ENCODE data around the gene FOSL2. TPM values are rescaled to one million over a fixed set of nuclear protein-coding genes. Genes with fewer than 3 reads are reported as not detected.

Gene FOSL2
- total RNA-seq, 1 donor from 2014 or later: 74.9 TPM

- Histone ChIP-seq H3K27ac (peak overlapping the region; percentile 100), H3K36me3 (peaks cover 25% of the 10 kb centered on the region), H3K4me1 (peaks cover 37% of the 10 kb centered on the region), H3K9me3 (no peaks in the 10 kb centered on the region), H3K4me3 (peak overlapping the region; percentile 95), H3K27me3 (ENCODE audit: low read depth) (no peaks in the 10 kb centered on the region)
- intact Hi-C loops (cut with DNase I): no loop called here
- no peak for TF ChIP-seq CTCF (IDR thresholded peaks at IDR 0.05)
- DNase-seq (peak; percentile 78), ATAC-seq (peak; percentile 3 to 5)
Observed at GRCh38 chr2:28395334-28396061, 2.8 kb downstream of the FOSL2 start.

GRCh38 chr2:28397043-28397381 lies 4.4 kb downstream of the FOSL2 start:
- DNase-seq: no peak
- Histone ChIP-seq H3K4me1 (peaks cover 52% of the 10 kb centered on the region), H3K9me3 (no peaks in the 10 kb centered on the region), H3K36me3 (peaks cover 37% of the 10 kb centered on the region), H3K27ac (peak overlapping the region; percentile 100), H3K27me3 (ENCODE audit: low read depth) (no peaks in the 10 kb centered on the region), H3K4me3 (peak overlapping the region; percentile 95)
- intact Hi-C loops (cut with DNase I): no loop called here
- TF ChIP-seq CTCF (IDR thresholded peaks at IDR 0.05): no peak
- ATAC-seq: no peak

- ATAC-seq (no peak), DNase-seq (no peak)
- peaks cover 65% of the 10 kb centered on the region for H3K4me1 ChIP-seq
- no peaks in the 10 kb centered on the region for H3K9me3 ChIP-seq
- H3K27ac ChIP-seq: peak overlapping the region; percentile 100
- intact Hi-C loops (cut with DNase I): no loop called here
- no peak for TF ChIP-seq CTCF (IDR thresholded peaks at IDR 0.05)
- no peaks in the 10 kb centered on the region for H3K27me3 ChIP-seq (ENCODE audit: low read depth)
- H3K36me3 ChIP-seq: peaks cover 49% of the 10 kb centered on the region
- H3K4me3 ChIP-seq: peak overlapping the region; percentile 95
Observed at GRCh38 chr2:28398101-28398834, 5.6 kb downstream of the FOSL2 start.

- H3K4me1 ChIP-seq: peaks cover 75% of the 10 kb centered on the region
- no peak for ATAC-seq
Observed at GRCh38 chr2:28399289-28399688, 6.6 kb downstream of the FOSL2 start.

GRCh38 chr2:28399956-28400355 lies 7.3 kb downstream of the FOSL2 start:
- peaks cover 81% of the 10 kb centered on the region for H3K4me1 ChIP-seq
- intact Hi-C loops (cut with DNase I): no loop called here
- DNase-seq: no peak

More at GRCh38 chr2:28399289-28399688, 6.6 kb downstream of the FOSL2 start:
- no peak for DNase-seq
- no peak for TF ChIP-seq CTCF (IDR thresholded peaks at IDR 0.05)
- Histone ChIP-seq H3K36me3 (peaks cover 59% of the 10 kb centered on the region), H3K27ac (no peak overlapping the region), H3K9me3 (no peaks in the 10 kb centered on the region), H3K4me3 (no peak overlapping the region), H3K27me3 (ENCODE audit: low read depth) (no peaks in the 10 kb centered on the region)
- intact Hi-C loops (cut with DNase I): no loop called here

More at GRCh38 chr2:28399956-28400355, 7.3 kb downstream of the FOSL2 start:
- no peak for ATAC-seq
- TF ChIP-seq CTCF (IDR thresholded peaks at IDR 0.05): no peak
- peak overlapping the region; percentile 10 for H3K27ac ChIP-seq
- no peaks in the 10 kb centered on the region for H3K9me3 ChIP-seq
- H3K4me3 ChIP-seq: no peak overlapping the region
- no peaks in the 10 kb centered on the region for H3K27me3 ChIP-seq (ENCODE audit: low read depth)
- peaks cover 66% of the 10 kb centered on the region for H3K36me3 ChIP-seq

Data from lower lobe of right lung (tissue), 2 donors.